GM04504 (cell line): ENCODE results near the gene CCDC190.
"Not testable (repeated sequence)": the region's sequence is repeated elsewhere in the genome, so short reads cannot be mapped to it uniquely, and the experiment has no call there.

Source experiments
- DNase-seq: peaks from one replicate; pipeline ENCODE4 v3.0.0-alpha.2; 2012; ENCODE audit warnings: low read depth

The CCDC190 gene

DNA sequence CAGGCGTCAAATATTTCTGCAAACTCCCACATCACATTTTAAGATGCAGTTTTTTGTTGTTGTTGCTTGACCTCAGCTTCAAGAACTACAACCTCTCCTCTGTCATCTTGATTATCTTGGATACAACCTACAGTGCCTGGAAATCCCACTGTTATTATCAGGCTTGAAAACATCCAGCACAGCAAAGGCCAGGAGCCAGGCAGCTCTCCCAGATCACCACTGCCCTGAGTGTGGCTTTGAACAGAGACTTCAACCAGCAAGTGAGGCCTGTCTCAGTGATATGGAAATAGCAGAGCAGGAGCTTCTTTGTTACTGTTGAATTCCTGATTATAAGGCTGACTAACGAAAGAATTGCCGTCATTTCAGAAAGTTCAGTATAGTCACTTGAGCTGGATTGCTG, 28.5 kb downstream of the CCDC190 start:
- DNase-seq: no peak

- DNase-seq: no peak
Observed at GRCh38 chr1:162829268-162829667, 31.7 kb downstream of the CCDC190 start.

DNA sequence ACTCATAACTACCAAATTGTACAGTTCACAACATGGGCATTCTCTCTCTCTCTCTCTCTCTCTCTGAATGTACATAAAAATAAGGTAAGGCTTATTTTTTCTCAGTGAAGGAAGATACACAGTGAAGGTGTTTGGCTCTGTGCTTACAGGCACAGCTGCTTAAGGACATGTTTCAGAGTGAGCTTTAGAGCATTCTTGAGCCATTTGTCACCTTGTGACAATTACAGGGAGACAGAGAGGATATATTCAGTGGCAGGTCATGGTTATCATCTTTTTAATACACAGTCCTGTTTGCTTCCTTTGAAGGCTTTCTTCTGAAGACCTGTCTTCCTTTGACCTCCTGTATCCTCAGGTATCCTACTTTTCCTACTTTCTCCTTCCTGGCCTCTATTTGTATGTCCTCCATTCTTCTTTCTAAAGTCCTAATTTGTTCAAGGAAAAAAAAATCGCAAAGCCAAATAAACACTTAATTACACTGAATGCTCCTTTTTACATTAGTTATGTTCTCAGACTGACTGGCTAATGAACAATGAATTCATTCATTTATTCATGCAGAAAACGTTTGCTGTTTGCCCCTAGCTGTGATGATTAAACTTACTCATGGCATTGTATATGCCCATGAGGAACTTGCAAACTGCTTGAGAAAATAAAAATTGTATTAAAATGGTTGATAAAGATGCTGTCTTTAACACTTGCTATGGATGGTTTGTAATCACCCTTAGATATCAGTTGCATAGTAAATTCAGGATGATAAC, 37.0 kb downstream of the CCDC190 start:
- DNase-seq: no peak

GRCh38 chr1:162823231-162823630, 37.7 kb downstream of the CCDC190 start:
- no peak for DNase-seq

GRCh38 chr1:162822391-162823200, 38.4 kb downstream of the CCDC190 start:
- DNase-seq: no peak

DNA sequence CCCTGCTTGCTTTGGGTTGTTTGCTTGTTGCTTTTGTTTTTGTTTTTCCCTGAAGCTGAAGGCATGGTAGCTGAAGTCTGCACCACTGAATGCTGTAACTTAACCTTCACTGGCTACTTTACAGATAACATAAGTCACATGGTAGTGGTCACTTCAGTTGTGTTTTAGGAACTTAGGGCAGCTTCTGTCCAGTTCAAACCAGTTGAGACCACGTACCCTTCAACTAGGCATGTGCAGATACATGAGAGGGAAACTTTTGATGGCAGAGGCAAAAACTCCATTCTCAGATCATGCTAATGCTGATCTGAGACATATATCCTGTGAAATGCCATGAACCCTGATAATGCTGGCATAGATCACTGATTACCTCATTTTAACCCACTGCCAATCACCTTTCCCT, 42.3 kb downstream of the CCDC190 start:
- DNase-seq: not testable (repeated sequence)

GRCh38 chr1:162818136-162818535, 42.8 kb downstream of the CCDC190 start:
- not testable (repeated sequence) for DNase-seq

GRCh38 chr1:162812357-162812756, 48.6 kb downstream of the CCDC190 start:
- not testable (repeated sequence) for DNase-seq

GRCh38 chr1:162807503-162807902, 53.5 kb downstream of the CCDC190 start:
- DNase-seq: not testable (repeated sequence)
